Measurements from ENCODE around the gene BCL11B. TPM values are rescaled to one million over a fixed set of nuclear protein-coding genes. Genes with fewer than 3 reads are reported as not detected.
"Not testable (repeated sequence)": the region's sequence is repeated elsewhere in the genome, so short reads cannot be mapped to it uniquely, and the experiment has no call there.

BCL11B gene
- total and polyA plus RNA-seq, 2 donors from 2014 or later, result 0.13 to 3.3 TPM

- intact Hi-C loops (cut with DNase I), result no loop called here
- DNase-seq, result peak; percentile 42 to 82 (median 75)
- Histone ChIP-seq H3K9me3 (ENCODE audit: control insufficient read depth in 2 of 3, insufficient read depth in 1 of 3, low read length in 3 of 3) (peaks cover 0 to 6% (median 0%) of the 10 kb centered on the region in 3 donors), H3K9ac (ENCODE audit: low read length in 3 of 3) (no peak overlapping the region), H3K27ac (ENCODE audit: low read depth in 2 of 2, low read length in 2 of 2) (no peak overlapping the region), H3K4me1 (ENCODE audit: control insufficient read depth in 2 of 3, insufficient read depth in 2 of 3, low read depth in 1 of 3, low read length in 3 of 3) (no peaks in the 10 kb centered on the region), H3K4me3 (ENCODE audit: low read length in 3 of 3) (no peak overlapping the region), H3K36me3 (ENCODE audit: control insufficient read depth in 2 of 3, insufficient read depth in 3 of 3, low read length in 3 of 3) (no peaks in the 10 kb centered on the region), H3K27me3 (ENCODE audit: control insufficient read depth, insufficient read depth, low read length) (no peaks in the 10 kb centered on the region)
- TF ChIP-seq CTCF (IDR thresholded peaks at IDR 0.05; ENCODE audit: borderline replicate concordance, extremely low read depth, insufficient read depth), result no peak
- FAIRE-seq, result no peak
These were observed 41.5 kb downstream of the BCL11B start for GRCh38 chr14:99230208-99231151.

DNA sequence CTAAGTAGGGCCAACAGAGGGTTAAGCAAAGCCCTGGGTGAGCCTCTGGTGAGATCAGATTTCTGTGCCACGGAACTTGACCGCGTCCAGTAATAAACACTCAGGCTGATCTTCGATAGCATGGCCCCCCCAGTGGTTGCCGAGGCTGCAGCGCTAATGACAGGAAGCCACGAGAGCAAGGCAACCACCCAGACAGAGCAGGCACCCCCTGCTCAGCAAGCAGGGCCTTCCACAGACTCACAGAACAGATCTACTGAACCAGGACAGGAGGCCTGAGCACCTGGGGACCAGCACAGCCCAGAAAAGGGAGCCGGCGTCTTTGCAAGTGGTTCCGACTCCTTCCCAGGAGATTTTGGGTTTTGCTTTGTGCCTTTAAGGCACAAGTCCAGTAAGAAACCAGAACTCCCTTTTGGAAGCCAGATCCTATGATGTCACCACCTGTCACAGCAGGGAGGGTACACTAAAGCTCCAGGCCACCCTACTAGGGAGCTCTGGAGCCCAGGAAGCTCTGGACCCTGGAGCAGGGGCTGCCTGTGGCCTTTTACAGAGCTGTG is 42.3 kb downstream of the BCL11B start:
- H3K4me3 ChIP-seq (ENCODE audit: low read length in 3 of 3), result no peak overlapping the region
- peaks cover 0 to under 1% (median 0%) of the 10 kb centered on the region in 3 donors for H3K9me3 ChIP-seq (ENCODE audit: control insufficient read depth in 2 of 3, insufficient read depth in 1 of 3, low read length in 3 of 3)
- no peak for FAIRE-seq
- H3K9ac ChIP-seq (ENCODE audit: low read length in 3 of 3), result no peak overlapping the region
- H3K36me3 ChIP-seq (ENCODE audit: control insufficient read depth in 2 of 3, insufficient read depth in 3 of 3, low read length in 3 of 3), result no peaks in the 10 kb centered on the region
- peak in 4 of 5 donors; percentile 82 to 89 (median 86) for DNase-seq
- intact Hi-C loops (cut with DNase I), result no loop called here
- H3K4me1 ChIP-seq (ENCODE audit: control insufficient read depth in 2 of 3, insufficient read depth in 2 of 3, low read depth in 1 of 3, low read length in 3 of 3), result no peaks in the 10 kb centered on the region
- H3K27me3 ChIP-seq (ENCODE audit: control insufficient read depth, insufficient read depth, low read length), result no peaks in the 10 kb centered on the region
- TF ChIP-seq CTCF (IDR thresholded peaks at IDR 0.05; ENCODE audit: borderline replicate concordance, extremely low read depth, insufficient read depth), result no peak
- H3K27ac ChIP-seq (ENCODE audit: low read depth in 2 of 2, low read length in 2 of 2), result no peak overlapping the region

- DNase-seq; H3K27ac ChIP-seq (ENCODE audit: low read depth in 2 of 2, low read length in 2 of 2); intact Hi-C loops (cut with DNase I); H3K4me3 ChIP-seq (ENCODE audit: low read length in 3 of 3); H3K36me3 ChIP-seq (ENCODE audit: control insufficient read depth in 2 of 3, insufficient read depth in 3 of 3, low read length in 3 of 3); H3K9me3 ChIP-seq (ENCODE audit: control insufficient read depth in 2 of 3, insufficient read depth in 1 of 3, low read length in 3 of 3); FAIRE-seq; H3K9ac ChIP-seq (ENCODE audit: low read length in 3 of 3); H3K27me3 ChIP-seq (ENCODE audit: control insufficient read depth, insufficient read depth, low read length); H3K4me1 ChIP-seq (ENCODE audit: control insufficient read depth in 2 of 3, insufficient read depth in 2 of 3, low read depth in 1 of 3, low read length in 3 of 3): not testable (repeated sequence)
These were observed 43.2 kb downstream of the BCL11B start for GRCh38 chr14:99228760-99229159.

GRCh38 chr14:99226687-99227086 is 45.3 kb downstream of the BCL11B start:
- Histone ChIP-seq H3K4me1 (ENCODE audit: control insufficient read depth in 2 of 3, insufficient read depth in 2 of 3, low read depth in 1 of 3, low read length in 3 of 3) (no peaks in the 10 kb centered on the region), H3K27me3 (ENCODE audit: control insufficient read depth, insufficient read depth, low read length) (no peaks in the 10 kb centered on the region), H3K9me3 (ENCODE audit: control insufficient read depth in 2 of 3, insufficient read depth in 1 of 3, low read length in 3 of 3) (no peaks in the 10 kb centered on the region), H3K36me3 (ENCODE audit: control insufficient read depth in 2 of 3, insufficient read depth in 3 of 3, low read length in 3 of 3) (no peaks in the 10 kb centered on the region), H3K4me3 (ENCODE audit: low read length in 3 of 3) (no peak overlapping the region), H3K9ac (ENCODE audit: low read length in 3 of 3) (no peak overlapping the region), H3K27ac (ENCODE audit: low read depth in 2 of 2, low read length in 2 of 2) (no peak overlapping the region)
- no peak for TF ChIP-seq CTCF (IDR thresholded peaks at IDR 0.05; ENCODE audit: borderline replicate concordance, extremely low read depth, insufficient read depth)
- DNase-seq (no peak), FAIRE-seq (no peak)
- intact Hi-C loops (cut with DNase I), result no loop called here
